GM19438 (cell line): ENCODE measurements around the gene C2orf80.
A peak's percentile ranks its signal among the peaks of the same experiment; 100 is the strongest.
"Not testable (repeated sequence)": the region's sequence is repeated elsewhere in the genome, so short reads cannot be mapped to it uniquely, and the experiment has no call there.

ENCODE experiments used
- ATAC-seq: cut with Tn5 transposase; IDR thresholded peaks from one replicate; pipeline ENCODE4 v1.9.1; 2021; ENCODE audit warnings: low read depth; ENCODE audit not compliant: unreplicated experiment

The C2orf80 gene

DNA sequence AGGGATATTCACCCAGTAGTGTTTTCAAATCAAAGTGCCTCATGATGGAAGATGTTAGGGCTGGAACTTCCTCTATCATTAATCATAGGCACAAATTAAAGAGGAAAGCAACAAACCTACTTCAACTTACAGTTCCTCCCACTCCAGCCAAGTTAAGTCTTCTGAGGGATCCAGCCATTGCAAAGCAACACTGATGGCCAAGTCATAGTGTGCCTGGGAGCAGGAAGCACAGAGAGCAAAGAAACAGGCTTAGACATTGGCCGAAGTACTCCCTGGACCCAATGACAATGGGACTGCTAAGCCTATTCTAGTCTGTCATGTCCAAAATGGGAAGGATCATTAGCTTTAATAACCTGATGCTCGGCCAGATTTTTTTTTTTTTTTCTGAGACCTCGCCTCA lies 7.0 kb downstream of the C2orf80 start:
- no peak for ATAC-seq

- no peak for ATAC-seq
Observed at GRCh38 chr2:208179028-208179609, 10.7 kb downstream of the C2orf80 start.

- no peak for ATAC-seq
Observed at GRCh38 chr2:208175840-208176153, 14.0 kb downstream of the C2orf80 start.

DNA sequence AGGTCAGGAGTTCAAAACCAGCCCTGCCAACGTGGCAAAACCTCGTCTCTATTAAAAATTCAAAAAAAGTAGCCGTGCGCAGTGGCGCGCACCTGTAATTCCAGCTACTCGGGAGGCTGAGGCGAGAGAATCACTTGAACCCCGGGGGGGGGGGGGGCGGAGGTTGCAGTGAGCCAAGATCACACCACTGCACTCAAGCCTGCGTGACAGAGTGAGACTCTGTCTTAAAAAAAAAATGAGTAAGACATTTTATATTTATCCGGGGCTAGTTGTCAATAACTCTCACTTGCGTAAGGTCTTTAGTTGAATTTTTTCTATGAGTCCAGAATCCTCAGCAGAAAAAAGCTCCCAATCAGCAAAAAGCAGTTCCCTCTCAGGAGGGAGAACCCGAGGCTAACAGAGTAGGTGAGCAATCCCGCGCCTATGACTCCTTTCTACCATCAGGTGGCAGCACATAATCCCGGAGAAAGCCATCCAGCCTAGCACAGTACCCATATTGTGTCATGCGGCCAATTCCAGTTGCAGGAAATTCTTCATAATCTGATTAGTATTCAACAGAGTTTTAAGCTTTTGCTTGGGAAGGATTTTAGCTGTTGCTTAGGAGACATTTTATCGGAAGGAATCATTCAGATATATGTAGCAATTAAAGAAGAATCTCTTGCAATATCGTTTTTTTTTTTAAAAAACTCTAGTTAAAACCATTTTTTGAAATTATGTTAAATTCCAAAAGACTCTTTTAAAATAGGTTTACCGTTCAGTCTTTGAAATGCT lies 14.6 kb downstream of the C2orf80 start:
- ATAC-seq, result peak; percentile 99

DNA sequence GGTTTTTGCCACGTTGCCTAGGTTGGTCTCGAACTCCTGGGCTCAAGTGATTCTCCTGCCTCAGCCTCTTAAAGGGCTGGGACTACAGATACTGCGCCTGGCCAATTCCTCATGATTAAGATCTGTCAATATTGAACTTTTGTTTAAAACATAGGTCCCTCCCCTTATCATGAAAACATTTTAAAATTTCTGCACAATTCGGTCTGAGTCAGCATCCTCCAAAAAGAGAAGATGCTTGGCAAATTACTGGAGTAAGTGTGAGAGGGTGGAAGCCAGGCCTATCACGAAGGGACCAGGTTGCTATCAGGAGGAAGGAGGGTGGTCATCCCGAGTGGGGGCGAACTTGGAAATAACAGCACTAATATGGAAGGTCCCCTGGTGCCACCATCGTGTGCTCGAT lies 15.7 kb downstream of the C2orf80 start:
- no peak for ATAC-seq

DNA sequence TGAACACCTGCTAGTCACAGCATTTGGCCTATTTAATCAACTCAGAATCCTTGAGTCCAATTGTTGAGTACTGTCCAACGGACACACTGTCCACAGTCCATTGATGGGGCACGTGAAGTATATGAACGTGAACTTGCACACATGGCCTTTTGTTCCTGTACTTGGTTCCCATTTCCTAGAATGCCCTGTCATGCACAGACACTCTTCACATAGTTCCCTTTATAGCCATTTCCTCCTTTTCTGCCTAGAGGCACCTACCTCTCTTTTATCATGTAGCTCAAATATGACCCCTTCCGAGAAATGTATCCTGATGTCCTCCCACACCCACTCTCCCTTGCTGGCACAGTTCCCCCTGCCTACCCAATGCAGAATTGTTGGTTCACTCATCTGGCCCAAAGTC lies 17.7 kb downstream of the C2orf80 start:
- no peak for ATAC-seq

- ATAC-seq, result no peak
Observed at GRCh38 chr2:208164951-208165755, 24.7 kb downstream of the C2orf80 start.

GRCh38 chr2:208163489-208163888 lies 26.3 kb downstream of the C2orf80 start, which contains the start of gene CRYGA:
CRYGA (minus strand) TSS chr2:208163589; CDS start chr2:208163556, 33 bp downstream.
- ATAC-seq, result no peak

- no peak for ATAC-seq
Observed at GRCh38 chr2:208156439-208156838, 33.4 kb downstream of the C2orf80 start.

- no peak for ATAC-seq
Observed at GRCh38 chr2:208153156-208153555, 36.7 kb downstream of the C2orf80 start.

DNA sequence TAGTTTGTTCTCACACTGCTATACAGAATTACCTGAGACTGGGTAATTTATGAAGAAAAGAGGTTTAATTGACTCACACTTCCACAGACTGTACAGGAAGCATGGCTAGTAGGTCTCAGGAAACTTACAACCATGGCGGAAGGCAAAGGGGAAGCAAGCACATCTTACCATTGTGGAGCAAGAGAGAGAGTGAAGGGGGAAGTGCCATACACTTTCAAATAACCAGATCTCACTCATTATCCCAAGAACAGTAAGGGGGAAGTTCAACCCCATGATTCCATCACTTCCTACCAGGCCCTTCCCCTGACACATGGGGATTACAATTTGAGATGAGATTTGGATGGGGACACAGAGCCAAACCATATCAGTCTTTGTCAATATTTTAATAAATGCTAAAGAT lies 38.9 kb downstream of the C2orf80 start:
- no peak for ATAC-seq

- ATAC-seq, result no peak
Observed at GRCh38 chr2:208150094-208150493, 39.7 kb downstream of the C2orf80 start.

DNA sequence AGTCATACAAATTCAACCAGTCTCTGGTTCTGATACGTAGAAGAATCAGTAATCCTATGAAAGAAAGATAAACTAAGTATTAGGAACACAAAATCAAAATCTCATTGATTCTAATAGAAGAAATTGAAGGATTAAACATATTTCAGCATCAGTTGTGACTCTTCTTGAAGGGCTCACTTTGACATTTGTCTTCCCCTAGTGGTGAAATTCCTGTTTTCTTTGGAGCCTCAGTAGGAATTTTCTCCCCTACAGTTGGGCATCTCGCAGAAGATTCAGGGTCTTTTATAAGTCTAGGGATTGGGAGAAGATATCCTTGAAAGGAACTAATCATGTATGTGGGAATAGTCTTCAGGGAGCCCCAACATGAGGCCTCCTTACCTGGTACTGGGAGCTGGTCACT lies 41.0 kb downstream of the C2orf80 start:
- ATAC-seq, result no peak

DNA sequence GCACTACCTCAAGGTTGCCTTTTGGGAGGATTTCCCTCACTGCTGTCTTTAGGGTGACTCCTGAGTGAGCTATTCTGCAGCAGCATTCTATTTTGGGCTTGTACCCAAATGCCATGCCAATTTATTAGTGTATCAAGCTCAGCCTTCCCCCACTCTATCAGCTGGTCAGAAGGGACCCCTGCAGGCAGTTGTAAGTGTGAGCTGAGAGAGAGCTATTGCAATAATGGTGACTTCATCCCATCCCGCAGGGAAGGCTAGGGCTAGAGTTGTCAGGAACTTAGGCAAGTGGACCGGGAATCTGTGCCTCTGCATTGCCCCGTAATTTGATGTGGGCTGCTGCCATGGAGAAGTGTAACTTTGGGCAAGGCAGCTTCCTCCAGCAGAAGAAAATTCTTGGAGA lies 42.1 kb downstream of the C2orf80 start:
- no peak for ATAC-seq

DNA sequence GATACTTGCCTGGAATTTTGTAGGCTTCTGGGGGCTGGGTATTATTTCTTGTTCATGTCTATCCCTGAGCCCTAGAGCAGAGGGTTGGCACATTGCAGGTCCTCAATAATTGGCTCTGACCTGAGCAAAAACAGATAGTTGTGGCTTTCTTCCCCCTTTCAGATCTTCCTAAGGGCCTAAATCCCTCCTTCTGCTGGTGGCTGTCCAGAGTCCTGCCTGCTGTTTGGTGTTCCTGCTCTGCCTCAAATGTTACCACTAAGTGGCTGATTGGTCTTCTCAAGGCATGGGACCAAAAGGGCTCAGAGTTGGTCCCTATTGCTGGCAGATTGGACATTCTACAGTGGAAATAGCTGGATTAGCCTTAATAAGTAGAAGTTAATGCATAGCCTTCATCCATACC lies 42.8 kb downstream of the C2orf80 start:
- no peak for ATAC-seq

GRCh38 chr2:208146006-208146405 lies 43.8 kb downstream of the C2orf80 start, which contains the start of gene CRYGB:
CRYGB (minus strand) TSS chr2:208146158; CDS start chr2:208146120, 38 bp downstream.
- no peak for ATAC-seq

DNA sequence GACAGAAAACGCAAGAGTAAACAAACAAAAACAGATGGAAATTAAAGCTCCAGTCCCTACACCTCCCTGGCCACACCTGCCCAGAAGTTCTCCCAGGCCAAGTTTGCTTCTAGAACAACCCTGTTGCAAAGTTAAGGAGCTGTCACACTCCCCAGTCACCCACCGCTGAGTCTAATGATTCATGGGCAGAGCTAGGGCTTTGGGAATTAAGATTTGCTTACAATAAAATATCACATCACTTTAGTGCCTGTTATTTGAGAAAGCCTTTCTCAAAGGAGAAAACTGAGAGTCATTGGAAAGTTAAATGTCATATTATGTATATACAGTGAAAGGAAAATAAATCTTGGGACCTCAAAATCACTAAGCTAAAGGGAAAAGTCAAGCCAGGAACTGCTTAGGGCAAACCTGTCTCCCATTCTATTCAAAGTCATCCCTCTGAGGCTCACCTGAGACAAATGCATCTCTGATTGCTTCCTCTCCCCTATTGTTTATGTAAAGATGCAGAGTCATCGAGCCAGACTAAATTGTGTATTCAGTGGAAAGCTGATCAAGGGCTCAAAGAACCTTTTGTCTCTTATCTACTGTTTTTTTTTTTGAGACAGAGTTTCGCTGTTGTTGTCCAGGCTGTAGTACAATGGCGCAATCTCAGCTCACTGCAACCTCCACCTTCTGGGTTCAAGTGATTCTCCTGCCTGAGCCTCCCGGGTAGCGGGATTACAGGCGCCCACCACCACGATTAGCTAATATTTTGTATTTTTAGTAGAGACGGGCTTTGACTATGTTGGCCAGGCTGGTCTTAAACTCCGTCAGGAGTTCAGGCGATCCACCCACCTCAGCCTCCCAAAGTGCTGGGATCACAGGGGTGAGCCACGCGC lies 46.7 kb downstream of the C2orf80 start:
- ATAC-seq, result no peak

GRCh38 chr2:208142240-208142924 lies 47.4 kb downstream of the C2orf80 start:
- ATAC-seq, result no peak

DNA sequence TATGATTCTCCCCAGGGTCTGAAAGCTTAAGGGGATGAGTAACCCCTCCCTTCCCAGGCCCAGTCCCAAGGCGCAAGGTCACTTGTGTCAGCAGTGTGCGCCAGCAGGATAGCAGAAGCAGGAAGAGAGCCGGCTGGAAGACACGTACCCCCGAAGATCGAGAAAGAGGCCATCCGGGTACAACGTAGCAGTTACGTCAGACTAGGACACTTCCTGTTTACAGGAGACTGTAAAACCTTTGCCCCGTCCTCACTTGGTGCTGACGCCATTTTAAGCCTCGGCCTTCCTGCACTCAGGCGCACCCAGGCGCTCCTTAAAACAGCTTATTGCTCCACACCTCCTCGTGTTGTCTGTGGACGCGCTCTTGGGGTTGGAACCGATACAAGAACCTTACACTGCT lies 50.4 kb downstream of the C2orf80 start:
- ATAC-seq, result no peak

- not testable (repeated sequence) for ATAC-seq
Observed at GRCh38 chr2:208138334-208138733, 51.5 kb downstream of the C2orf80 start.
